NCI-H345 treated with DMSO at 0.1 percent for 48 hours (cell line): ENCODE measurements around the gene RGS6.

Experiments used
- DNase-seq: peaks from one replicate; lab custom pipeline; 2025; ENCODE audit not compliant: unreplicated experiment; lab: John Stamatoyannopoulos, UW

The RGS6 gene

GRCh38 chr14:71943695-71944018 is 11.4 kb downstream of the RGS6 start:
- DNase-seq: no peak

GRCh38 chr14:71947947-71948500 is 15.8 kb downstream of the RGS6 start:
- no peak for DNase-seq

GRCh38 chr14:71952381-71953363 is 20.4 kb downstream of the RGS6 start:
- DNase-seq: no peak

- DNase-seq: no peak
Measured at GRCh38 chr14:71956920-71957563, 24.8 kb downstream of the RGS6 start.

- no peak for DNase-seq
Measured at GRCh38 chr14:71959055-71959454, 26.8 kb downstream of the RGS6 start.

- no peak for DNase-seq
Measured at GRCh38 chr14:71960494-71961353, 28.5 kb downstream of the RGS6 start.

GRCh38 chr14:71961972-71962371 is 29.7 kb downstream of the RGS6 start:
- no peak for DNase-seq

- DNase-seq: no peak
Measured at GRCh38 chr14:71964716-71965115, 32.5 kb downstream of the RGS6 start.

- DNase-seq: no peak
Measured at GRCh38 chr14:71966528-71966927, 34.3 kb downstream of the RGS6 start.

- no peak for DNase-seq
Measured at GRCh38 chr14:71967704-71968103, 35.5 kb downstream of the RGS6 start.

GRCh38 chr14:71970272-71970671 is 38.0 kb downstream of the RGS6 start:
- no peak for DNase-seq

GRCh38 chr14:71985538-71986189 is 53.4 kb downstream of the RGS6 start:
- no peak for DNase-seq

- DNase-seq: no peak
Measured at GRCh38 chr14:71988476-71988875, 56.2 kb downstream of the RGS6 start.

- no peak for DNase-seq
Measured at GRCh38 chr14:71988939-71989338, 56.7 kb downstream of the RGS6 start.

- no peak for DNase-seq
Measured at GRCh38 chr14:71994416-71994815, 62.2 kb downstream of the RGS6 start.

GRCh38 chr14:71995741-71996140 is 63.5 kb downstream of the RGS6 start:
- no peak for DNase-seq

- DNase-seq: no peak
Measured at GRCh38 chr14:71996610-71997009, 64.4 kb downstream of the RGS6 start.

GRCh38 chr14:72000907-72001306 is 68.7 kb downstream of the RGS6 start:
- no peak for DNase-seq

GRCh38 chr14:72002731-72003130 is 70.5 kb downstream of the RGS6 start:
- DNase-seq: no peak

GRCh38 chr14:72008666-72009065 is 76.4 kb downstream of the RGS6 start:
- no peak for DNase-seq

- DNase-seq: no peak
Measured at GRCh38 chr14:72010474-72010873, 78.2 kb downstream of the RGS6 start.
